Liver (tissue), 9 donors: ENCODE measurements around the gene CAPN2. TPM values are rescaled to one million over a fixed set of nuclear protein-coding genes. Genes with fewer than 3 reads are reported as not detected.
"Not testable (repeated sequence)": the region's sequence is repeated elsewhere in the genome, so short reads cannot be mapped to it uniquely, and the experiment has no call there.

Experiments used
- DNase-seq: peaks from one replicate; pipeline ENCODE4 v3.0.0-alpha.2; 2017; ENCODE audit warnings: low spot score
- H3K27ac ChIP-seq, 2 donors: one replicate each; pipeline ENCODE4 v1.7.0; 2013; ENCODE audit warnings: inconsistent platforms in 2 of 2, low read length in 2 of 2, control low read depth in 1 of 2, low read depth in 1 of 2, mild to moderate bottlenecking in 1 of 2
- H3K27me3 ChIP-seq, 4 donors: one replicate each; pipeline versions ENCODE4 v1.6.1 to v1.7.0; 2013; ENCODE audit warnings: low read length in 3 of 4, inconsistent platforms in 1 of 4, mild to moderate bottlenecking in 1 of 4, moderate library complexity in 1 of 4; ENCODE audit not compliant: control insufficient read depth in 4 of 4, insufficient read depth in 4 of 4
- H3K36me3 ChIP-seq, 4 donors: one replicate each; pipeline versions ENCODE4 v1.6.1 to v1.7.0; 2013; ENCODE audit warnings: low read length in 3 of 4, mild to moderate bottlenecking in 3 of 4, low read depth in 1 of 4, moderate library complexity in 1 of 4; ENCODE audit not compliant: control insufficient read depth in 4 of 4, insufficient read depth in 3 of 4
- H3K4me1 ChIP-seq, 4 donors: one replicate each; pipeline versions ENCODE4 v1.6.1 to v1.7.0; 2013; ENCODE audit warnings: low read length in 3 of 4, mild to moderate bottlenecking in 3 of 4, moderate library complexity in 1 of 4; ENCODE audit not compliant: control insufficient read depth in 4 of 4, insufficient read depth in 4 of 4
- H3K4me3 ChIP-seq, 3 donors: one replicate each; pipeline versions ENCODE4 v1.6.1 to v1.7.0; 2013; ENCODE audit warnings: low read length in 3 of 3, control low read depth in 1 of 3, low read depth in 1 of 3, mild to moderate bottlenecking in 1 of 3
- H3K9ac ChIP-seq, 2 donors: one replicate each; pipeline ENCODE4 v1.7.0; 2013; ENCODE audit warnings: low read length in 2 of 2, mild to moderate bottlenecking in 2 of 2, moderate library complexity in 2 of 2, control low read depth in 1 of 2, low read depth in 1 of 2
- H3K9me3 ChIP-seq, 4 donors: one replicate each; pipeline versions ENCODE4 v1.6.1 to v1.7.0; 2013; ENCODE audit warnings: low read length in 3 of 4; ENCODE audit not compliant: control insufficient read depth in 4 of 4
- ATF3 ChIP-seq: IDR thresholded peaks from 2 replicates; pipeline ENCODE4 v1.6.1; 2016; ENCODE audit warnings: antibody characterized with exemption
- CTCF ChIP-seq: fragments of 150-350 bp; IDR thresholded peaks from 2 replicates; pipeline ENCODE4 v1.5.1; 2017; ENCODE audit warnings: improper control_type of control experiment, low read depth, low read length; ENCODE audit not compliant: missing input control
- EGR1 ChIP-seq, 2 donors: IDR thresholded peaks; 2 replicates each; pipeline ENCODE4 v1.6.1; 2016 to 2018; ENCODE audit warnings: antibody characterized with exemption in 2 of 2, low read depth in 2 of 2
- FOXA1 ChIP-seq: IDR thresholded peaks from 2 replicates; pipeline ENCODE4 v1.6.1; 2016; ENCODE audit warnings: antibody characterized with exemption
- FOXA2 ChIP-seq: IDR thresholded peaks from 2 replicates; pipeline ENCODE4 v1.6.1; 2016; ENCODE audit warnings: antibody characterized with exemption
- GABPA ChIP-seq, 2 donors: IDR thresholded peaks in 1 of 2; conservative IDR thresholded peaks in 1 of 2; 2 replicates each; pipeline ENCODE4 v1.6.1; 2016; ENCODE audit warnings: antibody characterized with exemption in 2 of 2, mild to moderate bottlenecking in 1 of 2, moderate library complexity in 1 of 2
- HNF4A ChIP-seq, 2 donors: conservative IDR thresholded peaks; 2 replicates each; pipeline ENCODE4 v1.6.1; 2016; ENCODE audit warnings: antibody characterized with exemption in 2 of 2, mild to moderate bottlenecking in 2 of 2
- HNF4G ChIP-seq: IDR thresholded peaks from 2 replicates; pipeline ENCODE4 v1.6.1; 2016; ENCODE audit warnings: antibody characterized with exemption
- JUND ChIP-seq, 2 donors: IDR thresholded peaks; 2 replicates each; pipeline ENCODE4 v1.6.1; 2016; ENCODE audit warnings: antibody characterized with exemption in 2 of 2
- MAX ChIP-seq: IDR thresholded peaks from 2 replicates; pipeline ENCODE4 v1.6.1; 2016; ENCODE audit warnings: antibody characterized with exemption
- NR2F2 ChIP-seq: IDR thresholded peaks from 2 replicates; pipeline ENCODE4 v1.6.1; 2016; ENCODE audit warnings: antibody characterized with exemption
- RAD21 ChIP-seq, 2 donors: IDR thresholded peaks; 2 replicates each; pipeline ENCODE4 v1.6.1; 2016; ENCODE audit warnings: antibody characterized with exemption in 2 of 2, mild to moderate bottlenecking in 2 of 2
- REST ChIP-seq: IDR thresholded peaks from 2 replicates; pipeline ENCODE4 v1.6.1; 2016; ENCODE audit warnings: antibody characterized with exemption, mild to moderate bottlenecking
- RXRA ChIP-seq, 2 donors: IDR thresholded peaks; 2 replicates each; pipeline ENCODE4 v1.6.1; 2017 to 2018; ENCODE audit warnings: antibody characterized with exemption in 2 of 2, mild to moderate bottlenecking in 1 of 2
- SP1 ChIP-seq: IDR thresholded peaks from 2 replicates; pipeline ENCODE4 v1.6.1; 2018; ENCODE audit warnings: antibody characterized with exemption, mild to moderate bottlenecking
- TAF1 ChIP-seq: conservative IDR thresholded peaks from 2 replicates; pipeline ENCODE4 v1.6.1; 2016; ENCODE audit warnings: antibody characterized with exemption, mild to moderate bottlenecking
- YY1 ChIP-seq: IDR thresholded peaks from 2 replicates; pipeline ENCODE4 v1.6.1; 2016; ENCODE audit warnings: antibody characterized with exemption, mild to moderate bottlenecking
- ZBTB33 ChIP-seq: IDR thresholded peaks from 2 replicates; pipeline ENCODE4 v1.6.1; 2016; ENCODE audit warnings: antibody characterized with exemption
- WGBS: extraction: QIAGEN DNeasy Blood & Tissue Kit; methylation state at CpG from one replicate; pipeline ENCODE4 v1.1.7; 2013; 5-methylcytosine and 5-hydroxymethylcytosine counted together
- polyA plus RNA-seq, 2 donors: library from polyadenylated mRNA; stranded (reverse) in 1 of 2; unstranded in 1 of 2; fragments of 200-250 nt in 1 of 2; fragments of >200 nt in 1 of 2; fragmentation: Nextera tagmentation in 1 of 2; extraction: Ambion mirVana in 1 of 2; gene quantifications; one replicate each; pipeline versions ENCODE4 v1.2.1 to v1.2.3, GENCODE V29; 2013 to 2015
- total RNA-seq, 2 donors: library from RNA; depleted of rRNA; stranded (reverse); fragments of >200 nt; gene quantifications; one replicate each; pipeline ENCODE4 v1.2.3, GENCODE V29; 2014
- donor health status: healthy.
- donor health status: healthy.
- donor health status: healthy.
- donor health status: healthy.
- donor health status: healthy.

CAPN2 gene
- total and polyA plus RNA-seq, 4 donors = 11.2 to 20.7 (median 15.5) TPM

- TF ChIP-seq ZBTB33 (no peak), TAF1 (no peak), YY1 (no peak), JUND (IDR thresholded peaks at IDR 0.05) (no peak), RXRA (IDR thresholded peaks at IDR 0.05) (no peak), GABPA (IDR thresholded peaks at IDR 0.05 in 1 of 2, conservative IDR thresholded peaks at IDR 0.05 in 1 of 2) (no peak), SP1 (no peak)
Measured at GRCh38 chr1:223739366-223740037, 27.2 kb downstream of the CAPN2 start (continued).

GRCh38 chr1:223740038-223740736 is 27.8 kb downstream of the CAPN2 start:
- not testable (repeated sequence) for H3K9ac ChIP-seq, H3K36me3 ChIP-seq, H3K27ac ChIP-seq, H3K4me1 ChIP-seq, H3K27me3 ChIP-seq, H3K9me3 ChIP-seq, DNase-seq, H3K4me3 ChIP-seq
- 80% methylated on average over 10 of the region's 10 CpGs for WGBS

GRCh38 chr1:223741861-223742260 is 29.5 kb downstream of the CAPN2 start:
- H3K9ac ChIP-seq = no peak overlapping the region
- H3K27me3 ChIP-seq = no peaks in the 10 kb centered on the region
- TF ChIP-seq MAX (no peak), CTCF (no peak), RAD21 (IDR thresholded peaks at IDR 0.05) (no peak), SP1 (no peak), FOXA1 (no peak), HNF4A (conservative IDR thresholded peaks at IDR 0.05) (no peak), ZBTB33 (no peak), HNF4G (no peak), YY1 (no peak), GABPA (IDR thresholded peaks at IDR 0.05 in 1 of 2, conservative IDR thresholded peaks at IDR 0.05 in 1 of 2) (no peak), ATF3 (no peak), REST (no peak), TAF1 (no peak), NR2F2 (no peak), EGR1 (IDR thresholded peaks at IDR 0.05; ENCODE audit: low read depth in 2 of 2) (no peak), JUND (IDR thresholded peaks at IDR 0.05) (no peak), FOXA2 (no peak)
- no peak overlapping the region for H3K4me3 ChIP-seq
- DNase-seq = no peak
- H3K9me3 ChIP-seq = no peaks in the 10 kb centered on the region
- 96% methylated on average over 6 of the region's 6 CpGs for WGBS
- H3K27ac ChIP-seq = no peak overlapping the region
- H3K4me1 ChIP-seq = no peaks in the 10 kb centered on the region
- H3K36me3 ChIP-seq = no peaks in the 10 kb centered on the region
